Neural cell (in vitro differentiated cells): Measurements from ENCODE around the gene JAG2.

Experiments
- CTCF ChIP-seq: fragments of 450-650 bp; IDR thresholded peaks from 2 replicates; pipeline ENCODE4 v1.5.1; 2014; ENCODE audit warnings: antibody characterized with exemption, mild to moderate bottlenecking, moderate library complexity; ENCODE audit not compliant: poor library complexity, severe bottlenecking
- EP300 ChIP-seq: fragments of 450-650 bp; conservative IDR thresholded peaks from 2 replicates; pipeline ENCODE4 v1.6.1; 2014; ENCODE audit warnings: antibody characterized with exemption, mild to moderate bottlenecking, moderate library complexity; ENCODE audit not compliant: poor library complexity, severe bottlenecking
- SMC3 ChIP-seq: fragments of 450-650 bp; conservative IDR thresholded peaks from 2 replicates; pipeline ENCODE4 v1.6.1; 2014; ENCODE audit warnings: antibody characterized with exemption, mild to moderate bottlenecking, moderate library complexity; ENCODE audit not compliant: poor library complexity
- TAF1 ChIP-seq: IDR thresholded peaks from 2 replicates; pipeline ENCODE4 v1.6.1; 2012; ENCODE audit warnings: low read depth

DNA sequence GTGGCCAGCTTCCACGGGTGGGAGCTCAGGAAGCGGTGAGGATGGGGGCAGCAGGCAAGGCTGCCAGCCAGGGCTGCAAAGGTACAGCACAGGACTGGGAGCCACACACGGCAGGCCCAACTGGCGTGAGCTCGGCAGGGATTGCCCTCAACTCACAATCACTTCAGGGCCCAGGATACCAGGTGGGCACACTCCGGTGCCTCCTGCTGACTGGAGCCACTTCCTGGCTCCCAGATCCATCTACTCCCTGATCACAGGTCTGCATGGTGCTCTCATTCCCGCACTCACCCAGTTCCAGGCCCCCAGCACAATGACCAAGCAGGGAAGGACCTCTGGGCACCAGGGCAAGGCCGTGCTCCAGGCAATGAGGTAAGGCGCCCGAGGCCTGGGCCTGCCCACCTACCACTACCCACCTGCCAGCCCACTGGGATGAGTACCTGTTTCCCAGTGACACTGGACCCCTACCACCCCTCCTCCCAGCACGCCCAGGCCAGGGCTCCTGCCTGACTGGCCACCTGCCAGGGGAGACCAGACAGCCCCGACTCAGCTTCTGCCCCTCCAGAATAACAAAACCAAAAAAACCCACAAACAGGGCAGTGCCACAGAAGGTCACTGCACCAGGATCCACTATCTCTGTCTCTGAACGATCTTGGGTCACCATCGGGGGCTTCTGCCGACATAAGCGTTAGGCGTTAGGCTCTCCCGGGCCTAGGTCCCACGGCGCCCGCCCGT is 1.8 kb downstream of the JAG2 start:
- no peak for TF ChIP-seq EP300
- TF ChIP-seq CTCF = no peak
- no peak for TF ChIP-seq SMC3
- no peak for TF ChIP-seq TAF1
